ENCODE data around the gene CHRD.
A peak's percentile ranks its signal among the peaks of the same experiment; 100 is the strongest.

The CHRD gene

DNA sequence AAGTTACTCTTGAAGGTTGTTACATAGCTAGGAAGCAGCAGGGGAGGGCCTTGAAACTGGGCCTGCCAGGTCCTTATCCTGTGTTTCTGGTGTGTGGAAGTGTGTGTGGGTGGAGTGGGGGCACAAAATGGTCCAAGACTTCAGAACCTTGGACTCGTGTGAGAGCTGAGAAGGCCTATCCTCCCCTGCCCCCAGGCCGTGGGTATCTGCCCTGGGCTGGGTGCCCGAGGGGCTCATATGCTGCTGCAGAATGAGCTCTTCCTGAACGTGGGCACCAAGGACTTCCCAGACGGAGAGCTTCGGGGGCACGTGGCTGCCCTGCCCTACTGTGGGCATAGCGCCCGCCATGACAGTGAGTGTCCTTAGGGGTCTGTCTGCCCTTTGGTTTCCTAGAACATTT lies 4.5 kb downstream of the CHRD start:
- DNase-seq = no peak

DNA sequence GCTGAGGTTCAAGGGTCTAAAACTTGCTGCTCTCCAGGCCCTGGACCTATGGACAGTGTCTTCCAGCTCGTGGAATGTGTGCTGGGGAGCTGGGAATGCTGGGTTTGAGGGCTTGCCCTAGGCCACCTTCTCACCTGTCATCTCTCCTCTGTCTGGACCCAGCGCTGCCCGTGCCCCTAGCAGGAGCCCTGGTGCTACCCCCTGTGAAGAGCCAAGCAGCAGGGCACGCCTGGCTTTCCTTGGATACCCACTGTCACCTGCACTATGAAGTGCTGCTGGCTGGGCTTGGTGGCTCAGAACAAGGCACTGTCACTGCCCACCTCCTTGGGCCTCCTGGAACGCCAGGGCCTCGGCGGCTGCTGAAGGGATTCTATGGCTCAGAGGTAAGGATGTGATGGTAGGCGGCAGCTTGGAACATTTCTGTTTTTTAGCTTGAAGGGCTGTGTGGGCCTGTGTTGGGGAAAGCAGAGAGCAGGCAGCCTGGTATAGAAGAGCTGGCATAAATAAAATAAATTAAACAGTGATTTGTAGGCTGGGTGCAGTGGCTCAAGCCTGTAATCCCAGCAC lies 5.1 kb downstream of the CHRD start:
- DNase-seq = no peak

DNA sequence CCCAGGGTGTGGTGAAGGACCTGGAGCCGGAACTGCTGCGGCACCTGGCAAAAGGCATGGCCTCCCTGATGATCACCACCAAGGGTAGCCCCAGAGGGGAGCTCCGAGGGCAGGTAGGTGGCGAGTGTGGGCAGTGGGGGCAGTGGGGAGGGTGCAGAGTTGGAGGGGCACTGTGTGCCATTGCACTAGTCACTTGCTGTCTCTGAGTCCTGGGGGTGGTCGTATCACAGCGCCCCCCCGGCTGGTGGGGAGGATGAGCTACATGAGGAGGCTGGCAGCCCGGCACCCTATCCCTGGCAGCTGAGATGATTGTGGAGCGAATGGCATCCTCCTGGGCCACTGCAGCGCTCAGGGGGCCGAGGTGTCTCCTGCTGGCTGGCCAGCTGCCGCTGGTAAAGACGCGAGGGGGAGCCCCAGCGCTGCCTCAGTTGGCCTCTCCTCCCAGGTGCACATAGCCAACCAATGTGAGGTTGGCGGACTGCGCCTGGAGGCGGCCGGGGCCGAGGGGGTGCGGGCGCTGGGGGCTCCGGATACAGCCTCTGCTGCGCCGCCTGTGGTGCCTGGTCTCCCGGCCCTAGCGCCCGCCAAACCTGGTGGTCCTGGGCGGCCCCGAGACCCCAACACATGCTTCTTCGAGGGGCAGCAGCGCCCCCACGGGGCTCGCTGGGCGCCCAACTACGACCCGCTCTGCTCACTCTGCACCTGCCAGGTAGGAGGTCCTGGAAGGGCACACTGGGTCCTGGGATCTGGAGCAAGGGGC lies 6.4 kb downstream of the CHRD start:
- no peak for DNase-seq

DNA sequence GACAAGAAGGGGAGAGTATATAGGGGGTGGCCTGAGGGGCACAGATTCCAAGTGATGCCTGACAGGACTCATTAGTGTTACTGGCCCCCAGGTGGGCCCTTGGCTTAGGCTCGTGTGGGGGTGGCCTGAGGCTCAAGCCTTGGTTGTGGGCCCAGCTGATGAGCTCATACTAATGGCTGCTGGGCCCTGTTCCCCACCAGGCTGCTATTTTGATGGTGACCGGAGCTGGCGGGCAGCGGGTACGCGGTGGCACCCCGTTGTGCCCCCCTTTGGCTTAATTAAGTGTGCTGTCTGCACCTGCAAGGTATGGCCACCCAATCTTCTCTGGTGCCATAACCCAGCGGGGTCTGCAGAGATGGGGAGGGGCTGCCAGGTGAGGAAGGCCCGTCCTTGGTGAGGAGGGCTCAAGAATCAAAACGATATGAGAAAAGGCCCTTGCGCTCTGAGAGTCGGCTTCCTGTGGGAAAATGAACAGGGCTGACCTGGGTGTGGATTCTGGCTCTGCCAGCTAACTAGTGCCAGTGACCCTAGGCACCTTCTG lies 7.4 kb downstream of the CHRD start:
- DNase-seq = no peak

DNA sequence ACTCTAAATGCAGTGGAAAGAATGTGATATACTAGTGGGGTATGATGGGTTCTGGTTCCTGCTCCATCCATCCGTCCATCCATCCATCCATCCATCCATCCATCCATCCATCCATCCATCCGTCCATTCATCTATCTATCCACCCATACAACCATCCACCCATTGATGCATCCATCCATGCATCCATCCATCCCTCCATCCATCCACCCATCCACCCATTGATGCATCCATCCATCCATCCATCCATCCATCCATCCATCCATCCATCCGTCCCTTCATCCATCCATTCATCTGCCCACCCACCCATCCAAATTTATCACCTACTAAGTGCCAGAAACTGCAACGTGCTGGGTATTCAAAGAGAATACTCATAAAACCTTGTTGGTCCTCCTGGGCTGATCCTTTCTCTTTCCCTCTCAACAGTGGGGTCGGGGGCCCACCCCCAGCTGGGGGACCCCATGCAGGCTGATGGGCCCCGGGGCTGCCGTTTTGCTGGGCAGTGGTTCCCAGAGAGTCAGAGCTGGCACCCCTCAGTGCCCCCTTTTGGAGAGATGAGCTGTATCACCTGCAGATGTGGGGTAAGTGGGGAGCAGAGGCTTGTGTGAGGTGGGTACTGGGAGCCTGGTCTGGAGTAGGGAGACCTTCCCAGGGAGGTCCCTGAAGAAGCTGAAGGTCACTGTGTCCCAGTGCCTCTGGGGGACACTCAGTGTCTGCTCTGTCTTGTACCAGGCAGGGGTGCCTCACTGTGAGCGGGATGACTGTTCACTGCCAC lies 8.5 kb downstream of the CHRD start:
- no peak for DNase-seq

DNA sequence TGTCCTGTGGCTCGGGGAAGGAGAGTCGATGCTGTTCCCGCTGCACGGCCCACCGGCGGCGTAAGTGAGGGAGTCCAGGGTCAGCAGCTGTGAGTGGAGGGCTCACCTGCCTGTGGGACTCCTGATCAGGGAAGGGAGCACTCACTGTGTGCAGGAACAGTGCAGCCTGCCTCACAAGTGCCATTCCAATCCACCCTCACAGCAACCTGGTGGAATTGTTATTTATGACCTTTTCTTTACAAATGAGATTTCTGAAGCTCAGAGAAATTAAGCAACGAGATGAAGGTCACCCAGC lies 9.0 kb downstream of the CHRD start:
- DNase-seq = no peak

DNA sequence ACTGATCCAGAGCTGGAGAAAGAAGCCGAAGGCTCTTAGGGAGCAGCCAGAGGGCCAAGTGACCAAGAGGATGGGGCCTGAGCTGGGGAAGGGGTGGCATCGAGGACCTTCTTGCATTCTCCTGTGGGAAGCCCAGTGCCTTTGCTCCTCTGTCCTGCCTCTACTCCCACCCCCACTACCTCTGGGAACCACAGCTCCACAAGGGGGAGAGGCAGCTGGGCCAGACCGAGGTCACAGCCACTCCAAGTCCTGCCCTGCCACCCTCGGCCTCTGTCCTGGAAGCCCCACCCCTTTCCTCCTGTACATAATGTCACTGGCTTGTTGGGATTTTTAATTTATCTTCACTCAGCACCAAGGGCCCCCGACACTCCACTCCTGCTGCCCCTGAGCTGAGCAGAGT lies 9.5 kb downstream of the CHRD start:
- no peak for DNase-seq

DNA sequence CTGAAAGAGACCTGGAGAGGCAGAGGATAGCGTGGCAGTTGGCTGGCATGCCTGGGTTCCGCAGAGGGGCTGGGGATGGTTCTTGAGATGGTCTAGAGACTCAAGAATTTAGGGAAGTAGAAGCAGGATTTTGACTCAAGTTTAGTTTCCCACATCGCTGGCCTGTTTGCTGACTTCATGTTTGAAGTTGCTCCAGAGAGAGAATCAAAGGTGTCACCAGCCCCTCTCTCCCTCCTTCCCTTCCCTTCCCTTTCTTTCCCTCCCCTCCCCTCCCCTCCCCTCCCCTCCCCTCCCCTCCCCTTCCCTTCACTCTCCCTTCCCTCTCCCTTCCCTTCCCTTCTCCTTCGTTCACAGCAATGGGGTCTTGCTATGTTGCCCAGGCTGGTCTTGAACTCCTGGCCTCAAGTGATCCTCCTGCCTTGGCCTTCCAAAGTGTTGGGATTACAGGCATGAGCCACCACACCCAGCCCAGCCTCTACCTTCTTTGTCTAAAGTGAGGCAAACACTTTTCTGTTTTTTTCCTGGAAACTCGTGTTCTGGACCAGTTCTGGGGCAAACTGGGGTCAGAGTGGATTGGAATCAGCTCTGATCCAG lies 10.2 kb downstream of the CHRD start:
- DNase-seq = no peak

DNA sequence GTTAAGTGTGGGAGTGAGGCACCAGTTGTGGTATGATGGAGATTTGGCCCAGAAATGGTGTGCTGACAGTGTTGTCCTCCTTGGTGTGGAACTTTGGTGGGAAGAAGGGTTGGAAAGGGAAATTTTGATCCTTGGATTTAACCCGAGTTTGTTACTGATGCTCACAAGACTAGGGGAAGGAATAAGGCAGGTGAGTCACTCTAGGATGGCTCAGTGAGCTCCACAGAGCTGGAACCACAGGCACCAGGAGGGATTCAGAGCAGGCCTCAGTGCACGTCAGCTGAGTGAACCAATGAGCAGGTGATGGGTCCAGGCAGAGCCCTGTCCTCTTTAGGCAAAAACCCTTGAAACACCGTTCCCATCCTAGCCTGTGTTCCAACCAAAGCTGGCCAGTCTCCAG lies 11.4 kb downstream of the CHRD start:
- DNase-seq = no peak

DNA sequence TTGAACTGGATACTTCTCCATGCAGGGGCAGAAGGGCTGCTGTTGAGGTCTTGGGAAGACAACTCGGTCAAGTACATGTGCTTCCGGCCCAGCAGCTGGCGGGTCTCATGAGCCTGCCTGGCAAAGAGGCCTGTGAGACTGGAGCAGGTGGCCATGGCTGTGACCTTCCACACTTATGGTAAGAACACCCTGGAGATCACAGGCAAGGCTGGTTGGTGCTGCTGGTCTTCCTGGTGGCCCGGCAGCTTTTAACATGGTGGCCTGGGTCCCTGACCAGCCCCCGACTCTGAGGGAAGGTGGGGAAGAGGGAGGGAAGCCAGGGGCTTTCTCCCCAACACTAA lies 15.4 kb downstream of the CHRD start:
- no peak for DNase-seq

DNA sequence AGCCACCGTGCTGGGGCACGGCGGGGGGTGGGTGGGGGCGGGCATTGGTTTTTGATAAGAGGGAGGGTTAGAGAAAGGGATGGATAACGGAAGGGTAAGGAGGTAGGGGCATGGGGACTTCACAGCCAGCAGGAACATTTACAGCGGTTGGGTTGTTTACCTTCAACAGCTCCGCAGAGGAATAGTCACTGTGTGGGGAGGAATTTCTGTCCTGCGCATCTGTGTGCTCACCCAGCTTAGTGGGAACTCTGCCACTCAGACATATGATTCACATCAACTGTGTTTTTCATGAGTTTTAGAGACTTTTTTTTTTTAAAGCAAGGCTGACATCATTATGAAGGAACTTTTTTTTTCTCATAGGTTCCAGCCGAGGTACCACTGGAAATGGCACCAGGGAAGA lies 19.6 kb downstream of the CHRD start:
- DNase-seq = no peak

DNA sequence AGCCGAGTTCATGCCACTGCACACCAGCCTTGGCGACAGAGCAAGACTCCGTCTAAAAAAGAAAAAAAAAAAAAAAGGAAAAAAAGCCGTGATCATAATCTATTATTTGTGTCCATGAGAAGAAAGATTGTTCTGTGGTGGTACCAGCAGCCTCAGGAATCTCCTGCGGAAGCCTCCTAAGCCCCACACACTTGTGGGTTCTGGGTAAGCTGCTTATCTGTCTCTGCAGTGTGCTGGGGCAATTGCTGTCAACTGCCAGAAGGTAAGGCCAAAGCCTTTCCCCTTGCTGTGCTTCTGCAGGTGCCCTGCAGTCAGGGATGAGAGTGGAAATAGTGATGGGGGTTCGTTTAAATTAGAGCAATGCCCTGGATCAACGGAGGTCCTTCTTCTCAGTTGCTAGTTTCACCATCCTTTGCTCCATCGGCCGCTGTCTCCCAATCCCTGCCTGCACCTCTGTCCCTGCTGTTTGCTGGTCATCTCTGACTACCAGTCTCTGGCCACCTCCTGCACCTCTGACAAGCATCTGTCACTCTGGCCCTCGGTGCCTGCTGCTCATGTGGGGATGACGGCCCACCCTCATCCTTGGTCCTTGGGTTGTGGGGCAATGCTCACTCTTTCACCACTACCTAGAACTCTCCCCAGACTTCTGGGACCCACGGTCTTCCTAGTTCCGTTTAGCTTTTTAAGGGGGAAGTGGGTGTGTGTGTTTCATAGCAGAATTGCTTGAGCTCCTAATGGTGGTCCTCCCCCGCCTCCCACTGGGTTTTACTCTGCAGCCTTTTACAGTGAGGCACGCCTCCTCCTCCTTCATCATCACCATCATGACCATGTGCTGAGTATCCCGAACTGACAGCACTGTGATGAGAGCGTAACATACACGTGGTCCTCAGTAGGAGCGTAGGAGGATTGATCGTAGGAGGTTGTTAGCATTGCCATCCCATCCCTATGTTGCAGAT lies 25.5 kb downstream of the CHRD start:
- DNase-seq = no peak

DNA sequence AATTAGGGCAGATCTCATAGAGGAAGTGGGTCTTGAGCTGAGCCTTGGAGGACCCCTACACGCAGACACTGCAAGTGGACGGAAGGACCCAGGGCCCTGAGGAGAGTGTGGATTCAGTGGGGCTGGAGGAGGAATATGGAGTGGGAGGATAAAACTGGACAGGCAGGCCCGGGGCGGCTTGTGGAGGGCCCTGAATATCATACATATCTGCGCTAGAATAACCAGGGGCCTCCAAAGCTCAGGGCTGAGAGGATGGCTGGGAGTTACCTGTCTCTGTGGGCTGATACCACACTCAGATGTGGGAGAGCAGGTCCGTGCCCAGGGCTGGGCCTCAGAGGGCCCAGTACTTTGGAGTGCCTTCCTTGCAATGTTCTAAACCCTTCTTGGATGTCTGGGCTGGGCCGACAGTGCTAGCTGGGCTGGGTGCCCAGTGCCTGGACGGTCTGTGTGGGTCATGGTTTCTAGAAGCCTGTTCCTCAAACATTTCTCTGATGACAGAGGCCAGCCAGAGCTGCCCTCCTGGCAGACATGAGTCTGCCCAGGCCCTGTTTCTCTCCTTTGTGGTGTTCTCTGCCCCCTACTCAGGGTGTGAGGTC lies 29.6 kb downstream of the CHRD start:
- DNase-seq = no peak

DNA sequence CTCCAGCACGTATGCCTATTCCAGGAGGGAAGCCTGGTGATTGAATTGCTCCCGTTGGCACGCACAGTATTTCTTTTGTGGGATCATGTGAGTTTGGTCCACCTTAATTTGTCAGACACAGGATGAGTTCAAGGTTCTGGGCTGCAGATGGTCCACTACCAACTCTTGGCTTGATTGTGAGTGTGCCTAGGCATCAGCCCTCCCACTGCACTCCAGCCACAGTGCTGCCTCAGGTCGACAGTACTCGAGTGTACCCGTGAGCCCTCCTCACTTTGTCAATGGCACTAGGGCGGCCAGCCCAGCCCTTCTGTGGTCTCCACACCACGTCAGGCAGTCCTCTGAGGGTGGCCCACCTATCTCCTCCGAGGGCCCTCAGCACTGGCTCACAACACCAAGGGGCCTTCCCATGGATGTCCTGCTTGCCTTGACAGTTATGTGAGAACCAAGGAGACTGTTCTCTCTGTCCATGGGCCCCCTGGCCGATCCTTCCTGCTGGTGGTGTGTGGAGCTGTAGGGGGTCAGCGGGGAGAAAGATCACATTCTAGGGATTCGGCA lies 30.2 kb downstream of the CHRD start:
- no peak for DNase-seq

DNA sequence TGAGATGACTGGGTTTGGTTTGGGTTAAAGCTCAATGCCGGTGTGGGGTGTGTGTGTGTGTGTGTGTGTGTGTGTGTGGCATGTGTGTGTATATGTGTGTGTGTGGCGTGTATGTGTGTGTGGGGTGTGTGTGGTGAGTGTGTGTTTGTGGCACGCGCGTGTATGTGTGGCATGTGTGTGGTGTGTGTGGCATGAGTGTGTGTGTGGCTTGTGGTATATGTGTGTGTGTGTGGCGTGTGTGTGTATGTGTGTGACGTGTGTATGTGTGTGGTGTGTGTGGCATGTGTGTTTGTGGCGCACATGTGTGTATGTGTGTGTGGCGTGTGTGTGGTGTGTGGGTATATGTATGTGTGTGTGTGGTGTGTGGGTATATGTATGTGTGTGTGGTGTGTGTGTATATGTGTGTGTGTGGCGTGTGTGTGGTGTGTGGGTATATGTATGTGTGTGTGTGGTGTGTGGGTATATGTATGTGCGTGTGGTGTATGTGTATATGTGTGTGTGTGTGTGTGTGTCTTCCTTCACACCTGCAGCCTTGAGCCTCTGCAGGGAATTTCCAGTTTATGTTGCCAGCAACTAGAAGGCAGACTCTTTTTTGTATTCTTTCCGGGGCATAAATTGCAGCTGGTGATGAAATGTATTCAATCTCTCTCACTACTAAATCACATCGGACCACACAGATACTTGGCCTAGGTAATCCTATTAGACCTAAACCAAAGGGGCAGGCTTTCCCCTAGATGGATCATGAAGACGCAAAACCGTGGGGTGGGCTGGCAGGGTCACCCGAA lies 34.8 kb downstream of the CHRD start:
- DNase-seq = no peak

DNA sequence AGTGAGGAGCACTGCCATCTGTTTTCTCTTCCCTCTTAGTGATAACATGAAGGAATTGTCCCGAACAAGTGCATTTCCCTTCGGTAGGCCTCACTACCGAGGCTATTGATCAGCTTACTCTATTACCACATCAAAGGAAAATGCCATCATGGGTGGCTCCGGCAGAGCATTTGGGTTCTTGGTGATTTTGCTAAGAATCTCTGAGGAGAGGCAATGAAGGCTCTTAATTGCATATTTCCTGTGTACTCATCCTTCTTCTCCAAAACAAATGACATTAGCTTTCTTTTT lies 35.3 kb downstream of the CHRD start:
- DNase-seq = no peak

DNA sequence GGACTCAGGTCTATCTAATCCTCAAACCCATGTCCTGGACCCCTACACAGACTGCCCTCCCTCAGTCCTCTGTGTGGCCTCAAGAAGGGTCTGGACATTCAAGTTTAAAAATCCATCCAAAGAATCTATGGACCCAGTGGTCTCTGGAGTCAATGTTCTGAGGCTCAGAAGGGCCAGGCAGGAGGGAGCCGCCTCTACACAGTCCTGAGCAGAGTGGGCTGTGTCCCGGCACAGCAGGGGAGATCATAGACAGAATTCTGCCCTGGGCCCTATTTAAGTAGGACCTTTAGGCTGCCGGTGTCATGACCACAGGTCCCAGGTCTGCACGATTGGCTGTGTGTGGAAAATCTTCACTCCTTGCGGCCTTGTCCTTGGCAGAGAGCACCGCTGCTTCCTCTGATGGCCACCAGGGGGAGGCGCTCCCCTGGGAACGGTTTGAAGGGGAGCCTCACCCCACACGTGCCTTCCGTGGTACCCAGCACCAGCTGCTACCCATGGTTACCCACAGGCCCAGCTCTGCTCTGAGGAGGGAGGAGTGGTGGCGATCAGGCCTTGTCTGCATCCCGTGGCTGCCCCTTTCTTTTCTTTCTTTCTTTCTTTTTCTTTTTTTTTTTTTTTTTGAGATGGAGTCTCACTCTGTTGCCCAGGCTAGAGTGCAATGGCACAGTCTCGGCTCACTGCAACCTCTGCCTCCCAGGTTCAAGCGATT lies 37.9 kb downstream of the CHRD start:
- peak; percentile 46 for DNase-seq

DNA sequence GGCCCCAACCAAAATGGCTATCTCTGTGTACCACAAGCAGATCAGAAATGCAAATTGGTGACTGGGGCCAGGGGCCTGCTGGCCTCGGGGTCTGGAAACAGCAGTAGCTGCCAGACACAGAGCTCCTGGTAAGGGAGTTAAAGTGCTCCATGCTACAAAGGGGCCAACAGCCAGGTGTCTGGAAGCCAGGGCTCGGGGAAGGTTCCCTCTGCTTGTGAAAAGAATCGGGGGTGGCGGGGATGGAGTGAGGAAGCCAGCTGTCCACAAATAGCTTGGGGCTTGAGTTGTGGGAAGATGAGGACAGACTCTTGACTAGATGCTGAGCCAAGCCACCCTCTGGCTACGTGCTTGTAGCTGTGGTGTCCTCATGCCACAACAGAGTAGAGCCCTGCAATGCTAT lies 39.3 kb downstream of the CHRD start:
- DNase-seq = no peak

DNA sequence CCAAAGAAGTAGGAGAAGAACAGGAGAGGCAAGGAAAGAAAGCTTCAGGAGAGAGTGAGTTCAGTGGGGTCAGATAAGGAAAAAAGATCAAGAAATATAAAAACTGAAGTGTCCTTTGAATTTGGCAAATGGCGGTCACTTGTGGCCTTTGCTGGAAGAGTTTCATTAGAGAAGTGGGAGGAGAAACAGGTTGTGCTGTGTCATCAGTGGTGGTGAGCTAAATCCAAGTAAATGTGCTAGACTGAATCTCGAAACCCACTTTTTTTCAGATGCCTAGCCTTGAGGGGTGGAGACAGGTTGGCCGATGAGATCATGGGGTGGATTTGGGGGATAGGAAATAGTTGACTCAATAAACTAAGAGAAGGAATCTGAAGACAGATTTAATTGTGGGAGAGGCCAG lies 43.7 kb downstream of the CHRD start:
- DNase-seq = no peak

DNA sequence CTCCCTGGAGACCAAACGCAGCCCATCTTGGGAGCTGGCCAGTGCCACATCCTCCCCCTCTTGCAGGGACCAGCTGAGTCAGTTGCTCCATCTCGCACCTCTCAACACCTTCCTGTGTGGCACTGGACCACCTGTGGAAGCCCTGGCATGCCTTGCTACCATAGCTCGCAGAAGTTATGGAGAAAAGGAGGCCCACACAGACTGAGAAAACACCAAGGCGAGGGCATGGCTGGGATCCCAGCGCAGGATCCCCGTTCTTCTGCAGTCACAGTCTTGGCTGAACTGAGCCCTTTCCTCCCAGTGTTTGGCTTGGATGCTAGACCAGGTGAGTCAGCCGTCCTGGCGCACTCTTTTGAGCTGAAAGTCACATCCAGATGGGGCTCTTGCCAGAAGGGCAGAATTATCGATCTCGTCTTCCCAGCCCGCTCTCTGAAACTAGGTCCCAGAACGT lies 46.9 kb downstream of the CHRD start:
- DNase-seq = no peak
